ENCODE data around the gene CAMTA1. TPM values are rescaled to one million over a fixed set of nuclear protein-coding genes. Genes with fewer than 3 reads are reported as not detected.

The CAMTA1 gene
- polyA plus RNA-seq, 1 donor from 2014 or later, result 162 TPM

GRCh38 chr1:7588457-7588827 lies 803.2 kb downstream of the CAMTA1 start:
- no peaks in the 10 kb centered on the region for H3K9me3 ChIP-seq (ENCODE audit: low read length)
- no peaks in the 10 kb centered on the region for H3K27me3 ChIP-seq (ENCODE audit: insufficient read depth, low read depth, low read length)
- H3K27ac ChIP-seq (ENCODE audit: low read length), result no peak overlapping the region
- no peaks in the 10 kb centered on the region for H4K20me1 ChIP-seq (ENCODE audit: insufficient read depth)
- H3F3A ChIP-seq (ENCODE audit: insufficient read depth, low read length, poor library complexity, severe bottlenecking), result no peaks in the 10 kb centered on the region
- no peak overlapping the region for H2AFZ ChIP-seq (ENCODE audit: low read depth, low read length)
- no peak overlapping the region for H3K9ac ChIP-seq (ENCODE audit: low read length)
- no peak overlapping the region for H3K4me3 ChIP-seq (ENCODE audit: low read length)
- no peak overlapping the region for H3K4me2 ChIP-seq (ENCODE audit: low read length)
- H3K9me2 ChIP-seq (ENCODE audit: insufficient read depth, low read length), result no peaks in the 10 kb centered on the region
- H3K79me2 ChIP-seq (replicated peaks; ENCODE audit: insufficient read depth, low read length), result no peaks in the 10 kb centered on the region
- TF ChIP-seq SMC3 (conservative IDR thresholded peaks at IDR 0.05; ENCODE audit: poor library complexity) (no peak), EP300 (conservative IDR thresholded peaks at IDR 0.05; ENCODE audit: poor library complexity, severe bottlenecking) (no peak), TAF1 (IDR thresholded peaks at IDR 0.05; ENCODE audit: low read depth) (no peak), REST (IDR thresholded peaks at IDR 0.05; ENCODE audit: borderline replicate concordance) (no peak), CTCF (IDR thresholded peaks at IDR 0.05; ENCODE audit: poor library complexity, severe bottlenecking) (no peak), POLR2AphosphoS5 (IDR thresholded peaks at IDR 0.05) (no peak), EZH2 (IDR thresholded peaks at IDR 0.05; ENCODE audit: borderline replicate concordance, insufficient read depth, low read length, poor library complexity, severe bottlenecking) (no peak), MXI1 (conservative IDR thresholded peaks at IDR 0.05; ENCODE audit: poor library complexity, severe bottlenecking) (no peak), RAD21 (conservative IDR thresholded peaks at IDR 0.05) (no peak)
- no peaks in the 10 kb centered on the region for H3K36me3 ChIP-seq (ENCODE audit: insufficient read depth, low read length)

- Histone ChIP-seq H3K9me2 (ENCODE audit: insufficient read depth, low read length) (no peaks in the 10 kb centered on the region), H3K9me3 (ENCODE audit: low read length) (no peaks in the 10 kb centered on the region), H3K36me3 (ENCODE audit: insufficient read depth, low read length) (no peaks in the 10 kb centered on the region), H2AFZ (ENCODE audit: low read depth, low read length) (no peak overlapping the region), H3K79me2 (replicated peaks; ENCODE audit: insufficient read depth, low read length) (no peaks in the 10 kb centered on the region), H3K27me3 (ENCODE audit: insufficient read depth, low read depth, low read length) (no peaks in the 10 kb centered on the region), H3K4me2 (ENCODE audit: low read length) (no peak overlapping the region), H4K20me1 (ENCODE audit: insufficient read depth) (no peaks in the 10 kb centered on the region), H3K27ac (ENCODE audit: low read length) (no peak overlapping the region), H3K4me3 (ENCODE audit: low read length) (no peak overlapping the region), H3F3A (ENCODE audit: insufficient read depth, low read length, poor library complexity, severe bottlenecking) (no peaks in the 10 kb centered on the region), H3K9ac (ENCODE audit: low read length) (no peak overlapping the region)
- no peak for TF ChIP-seq POLR2AphosphoS5 (IDR thresholded peaks at IDR 0.05)
- no peak for TF ChIP-seq RAD21 (conservative IDR thresholded peaks at IDR 0.05)
- no peak for TF ChIP-seq REST (IDR thresholded peaks at IDR 0.05; ENCODE audit: borderline replicate concordance)
- no peak for TF ChIP-seq EZH2 (IDR thresholded peaks at IDR 0.05; ENCODE audit: borderline replicate concordance, insufficient read depth, low read length, poor library complexity, severe bottlenecking)
- no peak for TF ChIP-seq EP300 (conservative IDR thresholded peaks at IDR 0.05; ENCODE audit: poor library complexity, severe bottlenecking)
- TF ChIP-seq TAF1 (IDR thresholded peaks at IDR 0.05; ENCODE audit: low read depth), result no peak
- no peak for TF ChIP-seq SMC3 (conservative IDR thresholded peaks at IDR 0.05; ENCODE audit: poor library complexity)
These were observed 804.0 kb downstream of the CAMTA1 start for GRCh38 chr1:7589080-7589735.

Data from neural cell (in vitro differentiated cells).